Glutamatergic neuron (in vitro differentiated cells): ENCODE results near the gene NAGK. TPM values are rescaled to one million over a fixed set of nuclear protein-coding genes. Genes with fewer than 3 reads are reported as not detected.
"Not testable (repeated sequence)": the region's sequence is repeated elsewhere in the genome, so short reads cannot be mapped to it uniquely, and the experiment has no call there.

Source experiments
- DNase-seq: peaks from one replicate; pipeline ENCODE4 v3.0.0; 2022
- H3K27ac Mint-ChIP-seq: one replicate; pipeline ENCODE4 v1.8.0; 2020; ENCODE audit warnings: mild to moderate bottlenecking, mixed read lengths, inconsistent platforms; ENCODE audit not compliant: unreplicated experiment
- H3K27me3 Mint-ChIP-seq: one replicate; pipeline ENCODE4 v1.8.0; 2020; ENCODE audit warnings: mild to moderate bottlenecking, moderate library complexity, mixed read lengths, inconsistent platforms; ENCODE audit not compliant: unreplicated experiment
- H3K36me3 Mint-ChIP-seq: one replicate; pipeline ENCODE4 v1.8.0; 2020; ENCODE audit warnings: mild to moderate bottlenecking, mixed read lengths, inconsistent platforms; ENCODE audit not compliant: unreplicated experiment
- H3K4me1 Mint-ChIP-seq: one replicate; pipeline ENCODE4 v1.8.0; 2020; ENCODE audit warnings: mild to moderate bottlenecking, low read depth, mixed read lengths, inconsistent platforms; ENCODE audit not compliant: unreplicated experiment
- H3K4me3 Mint-ChIP-seq: one replicate; pipeline ENCODE4 v1.8.0; 2020; ENCODE audit warnings: mild to moderate bottlenecking, mixed read lengths, inconsistent platforms; ENCODE audit not compliant: unreplicated experiment
- H3K9me3 Mint-ChIP-seq: one replicate; pipeline ENCODE4 v1.8.0; 2020; ENCODE audit warnings: mild to moderate bottlenecking, moderate library complexity, mixed read lengths, inconsistent platforms; ENCODE audit not compliant: unreplicated experiment
- CTCF ChIP-seq: fragments of 200-600 bp; sonication (generic); IDR thresholded peaks from one replicate; pipeline ENCODE4 v1.5.0; 2021; ENCODE audit not compliant: partially characterized antibody, unreplicated experiment
- total RNA-seq: library from RNA; stranded (reverse); fragmentation: NEBNext Ultra II Directional; extraction: Animal tissue kit (Norgen Biotek cat#: 25700); gene quantifications from one replicate; pipeline ENCODE4 v1.2.1, GENCODE V29; 2021; ENCODE audit not compliant: unreplicated experiment

The NAGK gene
- total RNA-seq, 1 donor from 2014 or later: 188 TPM

- Mint-ChIP-seq H3K4me3 (no peak overlapping the region), H3K27ac (no peak overlapping the region), H3K27me3 (peaks cover 6% of the 10 kb centered on the region), H3K4me1 (peaks cover 4% of the 10 kb centered on the region), H3K9me3 (peaks cover 2% of the 10 kb centered on the region), H3K36me3 (no peaks in the 10 kb centered on the region)
- no peak for DNase-seq
- no peak for TF ChIP-seq CTCF
These were observed 14.2 kb downstream of the NAGK start for GRCh38 chr2:71082402-71083252.

- H3K9me3 Mint-ChIP-seq, H3K36me3 Mint-ChIP-seq, DNase-seq, H3K4me1 Mint-ChIP-seq, H3K27ac Mint-ChIP-seq, H3K4me3 Mint-ChIP-seq, H3K27me3 Mint-ChIP-seq: not testable (repeated sequence)
These were observed 14.8 kb downstream of the NAGK start for GRCh38 chr2:71083297-71083696.

- not testable (repeated sequence) for H3K4me1 Mint-ChIP-seq, H3K36me3 Mint-ChIP-seq, H3K4me3 Mint-ChIP-seq, H3K27me3 Mint-ChIP-seq, DNase-seq, H3K27ac Mint-ChIP-seq, H3K9me3 Mint-ChIP-seq
These were observed 15.4 kb downstream of the NAGK start for GRCh38 chr2:71083752-71084312.

DNA sequence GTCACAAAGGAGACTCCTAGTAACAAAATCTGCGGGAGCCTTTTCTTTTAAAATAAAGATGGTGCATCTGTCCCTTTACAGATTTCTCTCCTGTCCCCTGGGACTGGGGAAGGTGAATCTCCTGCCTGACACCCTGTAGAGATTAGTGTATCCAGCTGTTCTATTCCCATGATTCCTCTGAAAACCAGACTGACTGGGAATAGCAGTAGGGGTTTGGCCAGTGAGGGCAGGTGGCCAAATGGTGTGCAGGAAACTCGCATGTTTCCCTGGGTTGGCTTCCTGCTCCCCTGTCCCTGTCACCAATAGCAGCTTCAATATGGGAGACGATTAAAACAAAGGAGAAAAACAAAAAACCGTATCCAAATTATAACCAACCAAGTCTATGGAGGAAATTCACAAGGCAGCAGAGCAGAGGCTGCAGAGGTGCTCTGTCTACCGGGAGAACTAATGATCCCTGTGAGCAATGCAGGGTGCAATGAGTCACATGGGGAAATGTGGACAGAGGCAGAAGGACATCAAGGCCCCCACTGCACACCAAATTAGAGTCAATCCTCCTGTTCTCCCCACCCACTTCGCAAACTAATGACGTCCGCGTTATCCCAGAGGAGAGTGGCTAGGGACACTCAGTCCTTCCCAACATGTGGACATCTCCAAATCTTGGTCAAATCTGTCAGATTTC, 17.0 kb downstream of the NAGK start:
- H3K4me1 Mint-ChIP-seq, H3K4me3 Mint-ChIP-seq, H3K27ac Mint-ChIP-seq, H3K9me3 Mint-ChIP-seq, DNase-seq, H3K36me3 Mint-ChIP-seq, H3K27me3 Mint-ChIP-seq: not testable (repeated sequence)

DNA sequence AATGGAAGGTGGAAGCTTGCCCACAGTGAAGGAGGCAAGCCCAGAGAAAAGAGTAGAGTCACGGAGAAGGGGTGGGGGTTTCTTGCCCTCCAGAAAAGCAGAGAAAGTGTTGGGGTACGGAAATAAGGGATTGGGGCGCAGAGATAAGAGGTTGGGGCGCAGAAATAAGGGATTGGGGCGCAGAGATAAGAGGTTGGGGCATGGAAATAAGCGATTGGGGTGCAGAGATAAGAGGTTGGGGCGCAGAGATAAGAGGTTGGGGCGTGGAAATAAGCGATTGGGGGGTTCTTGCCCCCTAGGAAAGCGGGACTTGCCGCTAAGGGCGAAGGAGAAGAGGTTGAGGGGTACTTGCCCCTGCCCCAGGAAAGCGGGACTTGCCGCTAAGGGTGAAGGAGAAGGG, 21.0 kb downstream of the NAGK start:
- not testable (repeated sequence) for H3K4me1 Mint-ChIP-seq, H3K27me3 Mint-ChIP-seq, H3K4me3 Mint-ChIP-seq, DNase-seq, H3K27ac Mint-ChIP-seq, H3K9me3 Mint-ChIP-seq, H3K36me3 Mint-ChIP-seq

DNA sequence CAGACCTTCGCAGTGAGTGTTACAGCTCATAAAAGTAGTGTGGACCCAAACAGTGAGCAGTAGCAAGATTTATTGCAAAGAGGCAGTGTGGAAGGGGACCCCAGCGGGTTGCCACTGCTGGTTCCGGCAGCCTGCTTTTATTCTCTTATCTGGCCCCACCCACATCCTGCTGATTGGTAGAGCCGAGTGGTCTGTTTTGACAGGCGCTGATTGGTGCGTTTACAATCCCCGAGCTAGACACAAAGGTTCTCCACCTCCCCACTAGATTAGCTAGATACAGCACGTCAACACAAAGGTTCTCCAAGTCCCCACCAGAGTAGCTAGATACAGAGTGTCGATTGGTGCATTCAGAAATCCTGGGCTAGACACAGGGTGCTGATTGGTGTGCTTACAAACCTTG, 23.4 kb downstream of the NAGK start:
- H3K4me3 Mint-ChIP-seq, H3K27ac Mint-ChIP-seq, H3K9me3 Mint-ChIP-seq, H3K4me1 Mint-ChIP-seq, H3K36me3 Mint-ChIP-seq, H3K27me3 Mint-ChIP-seq, DNase-seq: not testable (repeated sequence)

DNA sequence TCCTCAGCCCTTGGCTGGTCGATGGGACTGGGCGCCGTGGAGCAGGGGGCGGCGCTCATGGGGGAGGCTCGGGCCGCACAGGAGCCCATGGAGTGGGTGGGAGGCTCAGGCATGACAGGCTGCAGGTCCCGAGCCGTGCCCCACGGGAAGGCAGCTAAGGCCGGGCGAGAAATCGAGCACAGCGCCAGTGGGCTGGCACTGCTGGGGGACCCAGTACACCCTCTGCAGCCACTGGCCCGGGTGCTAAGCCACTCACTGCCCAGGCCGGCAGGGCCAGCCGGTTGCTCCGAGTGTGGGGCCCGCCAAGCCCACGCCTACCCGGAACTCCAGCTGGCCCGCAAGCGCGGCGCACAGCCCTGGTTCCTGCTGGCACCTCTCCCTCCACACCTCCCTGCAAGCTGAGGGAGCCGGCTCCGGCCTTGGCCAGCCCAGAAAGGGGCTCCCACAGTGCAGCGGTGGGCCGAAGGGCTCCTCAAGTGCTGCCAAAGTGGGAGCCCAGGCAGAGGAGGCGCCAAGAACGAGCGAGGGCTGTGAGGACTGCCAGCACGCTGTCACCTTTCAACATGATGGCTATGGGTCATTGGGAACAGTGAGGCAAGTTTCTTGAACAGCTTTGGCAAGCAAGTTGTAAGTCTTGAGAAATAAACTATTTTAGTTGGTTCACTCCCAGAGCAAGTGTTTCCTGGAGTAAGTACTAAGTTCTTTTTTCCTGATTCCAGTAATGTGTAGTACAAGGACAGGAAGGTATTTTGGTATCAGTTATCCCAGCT, 24.2 kb downstream of the NAGK start:
- not testable (repeated sequence) for H3K27ac Mint-ChIP-seq, H3K4me1 Mint-ChIP-seq, H3K9me3 Mint-ChIP-seq, DNase-seq, H3K36me3 Mint-ChIP-seq, H3K27me3 Mint-ChIP-seq, H3K4me3 Mint-ChIP-seq
